NCI-H2227 treated with DMSO at 0.1 percent for 48 hours (cell line): ENCODE measurements around the gene RASA4B.
A peak's percentile ranks its signal among the peaks of the same experiment; 100 is the strongest.
"Not testable (repeated sequence)": the region's sequence is repeated elsewhere in the genome, so short reads cannot be mapped to it uniquely, and the experiment has no call there.

Experiments
- DNase-seq: peaks from one replicate; lab custom pipeline; 2025; lab: John Stamatoyannopoulos, UW

RASA4B gene

DNA sequence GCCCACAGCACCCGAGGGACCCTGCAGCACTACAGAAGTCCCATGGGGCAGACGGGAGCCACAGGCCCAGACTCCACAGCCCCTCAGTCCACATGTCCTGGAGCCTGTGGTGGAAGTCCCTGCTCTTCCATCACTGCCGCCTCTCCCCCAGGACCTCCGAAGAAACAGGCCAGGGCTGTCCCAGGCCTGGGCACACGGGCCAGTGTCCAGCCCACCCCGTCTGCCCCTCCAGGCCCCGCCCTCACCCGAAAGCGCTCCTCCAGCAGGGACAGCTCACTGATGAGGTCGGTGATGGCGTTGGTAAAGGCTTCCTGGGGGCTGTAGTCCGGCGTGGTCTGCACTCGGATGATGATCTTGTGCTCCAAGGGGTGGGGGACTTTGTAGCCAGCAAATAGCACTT, 43.5 kb downstream of the RASA4B start:
- DNase-seq = not testable (repeated sequence)

DNA sequence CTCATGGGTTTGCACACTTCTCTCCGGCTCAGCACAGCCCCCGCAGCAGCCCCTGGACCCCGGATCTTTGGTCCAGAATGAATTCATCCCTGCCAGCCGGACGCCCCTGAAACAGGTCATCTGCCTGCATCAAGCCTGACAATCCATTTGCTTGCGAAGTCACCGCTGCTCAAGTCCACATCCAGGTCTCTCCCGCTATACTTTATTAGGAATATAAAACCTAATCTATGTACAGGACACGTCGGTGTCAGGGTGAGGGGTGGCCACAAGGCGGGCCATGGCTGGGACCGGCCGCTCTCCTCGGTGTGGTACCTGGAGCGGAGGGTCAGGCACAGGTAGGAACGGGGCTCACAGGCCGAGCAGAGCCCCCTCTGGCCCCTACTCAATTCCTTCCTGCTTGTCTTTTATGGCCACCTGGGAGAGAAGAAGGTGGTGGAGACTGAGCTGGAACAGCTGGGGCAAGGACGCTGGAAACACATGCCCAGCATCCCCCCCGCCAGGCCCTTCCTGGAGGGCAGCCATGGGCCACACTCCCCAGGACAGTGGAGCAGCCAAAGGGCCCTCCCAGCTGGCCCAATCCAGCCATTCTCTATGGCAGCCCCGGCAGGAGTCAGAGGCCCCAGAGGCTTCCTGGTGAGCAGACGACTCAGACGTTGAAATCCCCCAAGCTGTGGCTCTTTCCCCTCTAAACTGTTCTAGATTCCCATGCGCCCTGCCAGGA, 44.1 kb downstream of the RASA4B start:
- DNase-seq = no peak

DNA sequence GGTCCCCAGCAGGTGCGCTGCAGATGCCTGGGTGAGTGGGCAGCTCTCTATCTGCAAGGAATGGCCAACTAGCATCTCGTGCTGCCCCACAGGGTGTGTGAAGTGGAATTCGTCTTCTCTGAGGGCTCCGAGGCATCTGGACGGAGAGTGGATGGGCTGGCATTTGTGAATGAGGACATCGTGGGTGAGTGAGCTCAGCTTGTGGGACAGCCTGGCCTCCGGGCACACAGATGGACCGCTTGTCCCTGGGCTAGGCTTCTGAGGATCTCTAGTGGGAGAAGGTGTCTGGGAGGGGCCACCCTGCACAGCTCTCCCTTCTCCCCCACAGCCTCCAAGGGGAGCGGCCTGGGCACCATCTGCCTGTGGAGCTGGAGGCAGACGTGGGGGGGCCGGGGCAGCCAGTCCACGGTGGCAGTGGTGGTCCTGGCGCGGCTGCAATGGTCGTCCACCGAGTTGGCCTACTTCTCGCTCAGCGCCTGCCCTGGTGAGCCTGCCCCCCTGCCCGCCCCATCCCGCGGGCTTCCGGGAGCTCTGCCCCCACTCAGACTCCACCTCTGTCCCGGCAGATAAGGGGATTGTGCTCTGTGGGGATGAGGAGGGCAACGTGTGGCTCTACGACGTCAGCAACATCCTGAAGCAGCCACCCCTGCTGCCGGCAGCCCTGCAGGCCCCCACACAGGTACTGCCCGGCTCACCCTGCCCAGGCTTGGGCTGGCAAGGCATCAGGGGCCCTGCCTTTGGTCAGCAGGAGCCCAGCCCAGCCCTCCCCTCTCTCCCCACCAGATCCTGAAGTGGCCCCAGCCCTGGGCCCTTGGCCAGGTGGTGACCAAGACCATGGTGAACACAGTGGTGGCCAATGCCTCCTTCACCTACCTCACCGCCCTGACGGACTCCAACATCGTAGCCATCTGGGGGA, 45.2 kb downstream of the RASA4B start:
- DNase-seq = no peak

DNA sequence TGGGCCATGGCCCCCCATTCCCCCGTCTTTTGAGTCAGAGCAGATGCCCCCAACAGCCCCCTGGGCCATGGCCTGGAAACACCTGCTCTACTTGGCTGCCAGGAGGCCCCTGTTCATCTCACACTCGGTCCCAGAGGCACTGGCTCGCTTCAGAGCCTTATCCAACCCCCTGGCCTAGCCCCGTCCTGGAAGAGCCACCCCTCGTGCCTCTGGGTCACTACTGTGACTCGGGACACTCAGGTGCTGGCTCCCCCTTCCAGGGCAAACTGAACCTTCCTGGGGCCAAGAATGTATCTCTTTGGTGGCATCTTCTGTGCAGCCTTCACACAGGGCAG, 45.8 kb downstream of the RASA4B start:
- DNase-seq = no peak

DNA sequence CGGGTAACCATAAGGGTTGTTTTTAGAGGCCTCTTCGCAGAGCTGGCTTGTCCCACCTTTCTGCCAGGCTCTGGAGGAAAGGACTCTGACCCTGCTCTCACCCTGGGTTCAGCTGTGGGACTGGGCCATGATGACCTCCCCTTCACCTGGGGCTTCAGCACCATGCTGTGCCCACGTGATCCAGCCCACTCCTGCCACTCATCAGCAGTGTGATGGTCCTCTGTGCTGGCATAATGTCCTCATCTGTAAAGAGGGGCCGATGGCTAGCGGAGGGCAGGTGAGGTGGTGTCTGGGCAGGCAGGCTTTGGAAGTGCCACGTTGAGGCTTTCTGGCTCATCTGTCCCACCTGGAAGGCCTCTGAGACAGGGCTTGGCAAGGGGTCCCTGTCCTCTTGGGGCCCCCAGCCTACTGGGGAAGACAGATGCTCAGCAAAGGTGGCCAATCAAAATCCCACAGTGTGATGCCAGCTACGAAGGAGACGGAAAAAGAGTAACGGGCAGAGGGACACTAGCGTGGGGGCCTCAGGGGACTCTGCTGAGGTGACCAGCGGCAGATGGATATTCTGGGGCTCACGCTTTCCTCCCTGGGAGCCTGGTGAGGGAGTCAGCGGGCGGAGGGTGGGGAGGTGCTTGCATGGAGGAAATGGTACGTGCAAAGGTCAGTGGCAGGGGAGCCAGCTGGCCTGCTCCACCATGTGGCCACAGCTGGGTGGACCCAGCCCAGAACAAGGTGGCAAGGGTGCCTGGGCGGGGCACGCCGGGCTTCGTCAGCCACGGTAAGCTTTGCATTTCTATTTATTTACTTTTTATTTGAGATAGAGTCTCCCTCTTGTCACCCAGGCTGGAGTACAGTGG, 47.4 kb downstream of the RASA4B start:
- DNase-seq = no peak

DNA sequence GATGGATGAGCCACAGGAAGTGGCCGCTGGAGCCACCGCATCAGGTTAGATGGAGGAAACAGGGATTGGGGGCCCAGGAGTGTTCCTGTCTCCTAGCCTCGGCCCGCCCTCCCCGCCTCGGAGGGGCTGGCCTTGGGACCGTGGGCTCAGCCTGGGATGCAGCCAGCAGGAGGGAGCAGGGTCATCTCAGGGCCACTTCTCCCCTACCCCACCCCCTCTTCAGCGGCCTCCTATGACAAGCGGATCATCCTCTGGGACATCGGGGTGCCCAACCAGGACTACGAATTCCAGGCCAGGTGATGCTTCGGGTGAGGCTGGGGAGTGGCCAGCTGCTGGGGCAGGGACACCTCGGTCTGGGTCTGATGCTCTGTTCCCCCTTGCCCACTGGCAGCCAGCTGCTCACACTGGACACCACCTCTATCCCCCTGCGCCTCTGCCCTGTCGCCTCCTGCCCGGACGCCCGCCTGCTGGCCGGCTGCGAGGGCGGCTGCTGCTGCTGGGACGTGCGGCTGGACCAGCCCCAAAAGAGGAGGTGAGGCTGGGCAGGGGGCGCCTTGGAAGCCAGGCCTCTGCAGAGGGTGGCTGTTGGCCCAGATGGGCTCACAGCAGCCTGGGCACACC, 48.1 kb downstream of the RASA4B start:
- no peak for DNase-seq

DNA sequence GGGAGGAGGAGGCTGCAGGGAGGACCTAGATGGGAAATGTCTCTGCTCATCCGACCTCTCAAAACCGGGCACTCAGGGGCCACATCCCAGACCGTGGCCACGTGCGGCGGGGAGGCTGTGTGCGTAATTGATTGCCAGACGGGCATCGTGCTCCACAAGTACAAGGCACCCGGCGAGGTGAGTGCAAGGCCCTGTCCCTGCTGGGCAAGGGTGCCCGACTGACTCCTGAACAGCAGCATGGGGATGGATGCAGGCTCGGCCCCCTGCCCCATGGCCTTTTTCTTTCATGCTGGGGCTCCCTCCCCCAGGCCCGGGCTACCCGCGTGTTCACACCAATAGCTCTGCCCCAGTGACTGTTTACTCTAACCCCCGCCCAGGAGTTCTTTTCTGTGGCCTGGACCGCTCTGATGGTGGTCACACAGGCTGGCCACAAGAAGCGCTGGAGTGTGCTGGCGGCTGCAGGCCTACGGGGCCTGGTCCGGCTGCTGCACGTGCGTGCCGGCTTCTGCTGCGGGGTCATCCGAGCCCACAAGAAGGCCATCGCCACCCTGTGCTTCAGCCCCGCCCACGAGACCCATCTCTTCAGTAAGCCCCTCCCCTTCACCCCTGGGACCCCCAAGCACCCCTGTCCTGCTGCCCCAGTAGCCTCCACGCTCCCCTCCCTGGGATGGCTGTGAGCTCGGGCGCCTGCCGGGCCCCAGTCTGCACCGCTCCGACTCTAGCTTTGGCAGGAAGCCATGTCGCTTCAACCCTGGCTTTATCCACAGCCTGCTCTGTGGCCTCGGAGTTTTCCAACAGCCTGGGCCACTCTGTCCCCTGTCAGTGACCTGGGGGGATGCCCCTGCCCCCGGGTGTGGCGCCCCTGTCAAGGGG, 48.9 kb downstream of the RASA4B start:
- DNase-seq = no peak

DNA sequence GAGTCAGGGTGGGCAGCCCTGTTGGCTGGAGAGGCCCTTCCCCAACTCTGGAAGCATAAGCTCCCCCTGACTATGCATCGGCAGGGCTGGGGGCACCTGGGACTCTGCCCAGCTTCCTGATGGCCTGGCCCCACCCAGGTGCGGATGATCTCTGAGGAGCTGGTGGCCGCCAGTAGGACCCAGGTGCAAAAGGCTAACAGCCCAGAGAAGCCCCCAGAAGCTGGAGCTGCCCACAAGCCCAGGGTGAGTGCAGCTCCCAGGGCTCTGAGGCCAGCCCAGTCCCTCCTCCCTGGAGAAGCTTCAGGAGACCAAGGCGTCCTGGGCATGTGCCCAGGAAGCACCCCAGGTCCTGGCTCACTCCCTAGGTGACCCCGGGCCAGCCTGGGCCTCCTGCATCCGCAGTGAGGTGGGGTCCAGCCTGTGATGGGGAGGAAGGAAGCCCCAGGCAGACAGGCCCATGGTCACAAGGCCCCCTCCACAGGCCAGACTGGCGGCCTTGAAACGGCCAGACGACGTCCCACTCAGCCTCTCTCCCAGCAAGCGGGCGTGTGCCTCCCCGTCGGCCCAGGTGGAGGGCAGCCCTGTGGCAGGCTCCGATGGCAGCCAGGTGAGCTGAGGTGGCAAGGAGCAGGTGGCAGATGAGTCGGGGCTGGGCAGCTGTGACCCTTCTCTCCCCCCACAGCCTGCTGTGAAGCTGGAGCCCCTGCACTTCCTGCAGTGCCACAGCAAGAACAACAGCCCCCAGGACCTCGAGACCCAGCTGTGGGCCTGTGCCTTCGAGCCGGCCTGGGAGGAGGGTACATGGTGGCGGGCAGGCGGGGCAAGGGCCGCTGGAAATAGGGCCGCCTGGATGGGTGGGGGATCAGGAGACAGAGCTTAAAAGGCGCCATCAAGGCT, 49.7 kb downstream of the RASA4B start:
- DNase-seq = no peak

DNA sequence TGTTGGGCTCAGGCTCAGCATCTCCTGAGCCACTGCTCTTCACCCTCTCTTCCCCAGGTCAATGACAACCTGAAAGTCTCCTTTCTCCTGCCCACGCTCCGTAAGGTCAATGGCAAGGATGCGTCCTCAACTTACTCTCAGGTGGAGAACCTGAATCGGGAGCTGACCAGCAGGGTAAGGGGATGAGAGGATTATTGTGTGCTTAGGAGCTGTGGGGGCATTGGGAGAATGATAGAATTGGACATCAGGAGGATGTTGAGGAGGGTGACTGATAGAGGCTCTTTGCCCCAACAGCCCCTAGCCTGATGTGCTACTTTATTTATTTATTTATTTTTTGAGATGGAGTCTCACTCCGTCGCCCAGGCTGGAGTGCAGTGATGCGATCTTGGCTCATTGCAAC, 51.5 kb downstream of the RASA4B start:
- DNase-seq = no peak

DNA sequence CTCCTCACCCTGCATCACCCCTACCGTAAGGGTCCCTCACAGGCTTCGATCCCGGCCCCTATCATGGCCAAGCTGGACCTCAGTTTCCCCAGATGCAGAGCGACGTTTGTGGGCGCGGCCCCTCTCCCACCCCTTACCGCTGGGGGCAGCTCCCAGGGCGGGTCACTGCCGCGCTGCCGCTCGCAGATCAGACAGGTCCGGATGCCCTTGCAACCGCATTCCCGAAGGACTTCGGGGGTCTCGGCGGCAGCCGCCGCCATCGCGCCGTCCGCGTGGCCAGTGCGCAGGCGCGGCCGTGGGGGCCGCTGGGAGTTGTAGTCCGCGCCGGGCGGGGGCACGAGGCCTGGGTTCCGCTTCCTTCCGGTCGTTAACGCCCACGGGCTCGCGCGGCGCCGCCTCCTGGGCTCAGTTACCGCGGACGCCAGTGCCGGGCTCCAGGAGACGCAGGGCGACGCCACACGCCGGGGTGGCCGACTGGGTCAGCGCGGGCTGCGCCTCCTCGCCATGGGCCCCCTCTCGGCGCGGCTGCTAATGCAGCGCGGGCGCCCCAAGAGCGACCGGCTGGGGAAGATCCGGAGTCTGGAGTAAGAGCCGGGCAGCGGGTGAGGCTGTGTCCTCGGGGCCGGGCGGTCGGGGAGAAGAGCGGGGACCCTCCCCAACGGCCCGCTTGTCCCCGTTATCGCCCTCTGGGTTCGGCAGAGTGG, 52.8 kb downstream of the RASA4B start, which contains the start of the genes ALKBH4 and LRWD1:
Gene ALKBH4, minus strand, starts transcription at position 287 of the 704 bp plus-strand sequence. Its CDS starts 27 bp downstream, at position 260.
Gene LRWD1, plus strand, starts transcription at position 408 of the 704 bp plus-strand sequence. Its CDS starts 97 bp downstream, at position 505.
- peak; percentile 93 for DNase-seq

DNA sequence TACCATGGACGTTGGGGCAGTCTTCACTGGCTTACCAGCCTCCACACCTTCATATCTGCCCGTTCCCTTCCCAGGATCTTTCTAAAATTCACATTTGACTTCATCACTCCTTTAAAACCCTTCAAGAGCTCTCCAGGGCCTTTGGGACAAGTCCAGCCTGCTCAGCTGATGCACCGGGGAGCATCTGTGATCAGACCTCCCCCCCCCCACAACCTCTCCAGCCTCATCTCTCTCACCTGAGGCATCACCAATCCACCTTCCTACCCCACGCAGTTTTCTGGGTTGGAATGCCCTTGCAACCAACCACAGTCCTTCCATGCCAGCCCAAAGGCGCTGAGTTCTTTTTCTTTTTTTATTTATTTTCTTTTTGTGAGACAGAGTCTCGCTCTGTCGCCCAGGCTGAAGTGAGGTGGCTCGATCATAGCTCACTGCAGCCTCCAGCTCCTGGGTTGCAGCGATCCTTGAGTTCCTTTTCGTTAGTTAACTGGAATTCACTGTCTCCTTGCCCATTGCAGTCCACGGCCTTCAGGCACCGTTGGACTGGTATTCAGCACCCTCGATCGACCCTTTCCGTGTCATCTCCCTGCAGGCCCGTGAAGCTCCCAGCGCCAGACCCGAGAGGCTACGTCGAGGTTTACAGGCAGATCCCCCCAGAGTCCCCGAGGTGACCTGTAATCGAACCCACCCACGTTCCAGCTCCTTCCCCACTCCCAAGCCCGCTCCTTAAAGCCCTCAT, 53.6 kb downstream of the RASA4B start:
- no peak for DNase-seq

DNA sequence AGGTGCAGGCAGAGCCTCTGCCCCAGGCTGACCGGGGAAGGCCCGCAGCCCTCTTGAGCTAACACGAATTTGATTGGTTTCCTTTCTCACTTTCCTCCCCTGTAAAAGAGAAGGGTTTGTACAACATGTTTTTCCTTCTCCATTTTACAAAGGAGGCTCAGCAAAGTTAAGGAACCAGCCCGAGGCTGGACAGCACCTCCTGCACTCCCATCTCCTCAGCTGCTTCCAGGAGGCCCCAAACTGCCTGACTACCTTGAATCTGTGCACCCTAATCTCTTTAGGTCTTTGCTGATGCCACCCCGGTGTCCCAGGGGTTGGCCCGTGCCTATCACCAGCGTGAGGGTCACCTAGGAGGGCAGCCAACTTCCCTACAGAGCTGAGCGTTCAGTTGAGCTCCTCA, 57.1 kb downstream of the RASA4B start:
- DNase-seq = no peak

DNA sequence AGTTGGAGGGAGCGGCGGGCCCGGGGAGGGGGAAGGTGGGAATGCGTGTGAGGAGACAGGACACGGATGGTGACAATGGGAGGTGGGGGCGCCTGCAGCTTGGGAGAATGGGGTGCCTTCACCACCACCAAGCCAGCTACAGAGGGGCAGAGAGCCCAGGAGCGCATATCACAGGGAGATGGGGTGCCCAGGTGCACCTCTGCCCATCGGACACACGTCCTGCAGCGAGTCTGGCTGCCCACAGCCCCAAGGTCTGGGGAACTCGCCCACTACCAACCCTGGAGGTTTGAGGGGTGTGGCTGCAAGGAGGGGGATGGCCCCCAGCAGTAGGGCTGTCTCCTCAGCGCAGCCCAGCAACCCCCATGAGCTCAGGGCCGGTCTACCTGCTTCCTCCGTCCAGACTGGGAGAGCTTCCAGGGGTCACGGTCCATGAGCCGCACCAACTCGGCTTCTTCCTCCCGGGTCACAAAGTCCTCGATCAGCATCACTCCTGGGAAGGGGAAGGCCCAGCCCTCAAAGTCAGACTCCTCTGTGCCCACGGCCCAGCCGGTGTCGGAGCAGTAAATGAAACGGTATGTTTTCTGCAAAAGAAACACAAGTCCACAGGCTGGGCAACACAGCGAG, 58.2 kb downstream of the RASA4B start:
- no peak for DNase-seq

DNA sequence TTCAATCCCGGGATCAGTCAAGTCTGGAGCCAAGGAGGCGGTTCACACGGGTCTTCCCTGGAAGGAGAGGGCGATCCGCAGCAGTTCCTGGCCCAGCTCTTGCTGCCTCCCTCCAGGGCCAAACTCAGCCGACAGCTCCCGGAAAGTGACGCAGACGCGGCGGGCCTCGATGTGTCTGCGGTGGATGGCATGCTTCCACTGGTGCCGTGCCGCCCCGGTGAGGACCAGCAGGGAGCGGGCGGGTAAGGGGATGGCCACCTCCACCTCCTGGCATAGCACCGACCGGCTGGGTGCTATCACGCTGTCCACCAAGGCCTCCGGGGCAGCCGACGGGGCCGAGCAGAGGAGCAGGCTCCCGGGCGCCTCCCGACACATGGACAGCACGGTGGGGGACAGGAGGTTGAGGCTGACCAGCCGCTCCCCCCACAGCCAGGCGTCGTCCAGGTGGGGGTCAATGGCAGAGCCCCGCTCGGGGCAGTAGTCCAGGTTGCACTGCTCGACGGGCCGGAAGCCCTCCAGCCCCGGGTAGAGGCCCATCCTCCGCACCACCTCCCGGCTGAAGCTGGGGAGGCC, 60.1 kb downstream of the RASA4B start:
- no peak for DNase-seq

DNA sequence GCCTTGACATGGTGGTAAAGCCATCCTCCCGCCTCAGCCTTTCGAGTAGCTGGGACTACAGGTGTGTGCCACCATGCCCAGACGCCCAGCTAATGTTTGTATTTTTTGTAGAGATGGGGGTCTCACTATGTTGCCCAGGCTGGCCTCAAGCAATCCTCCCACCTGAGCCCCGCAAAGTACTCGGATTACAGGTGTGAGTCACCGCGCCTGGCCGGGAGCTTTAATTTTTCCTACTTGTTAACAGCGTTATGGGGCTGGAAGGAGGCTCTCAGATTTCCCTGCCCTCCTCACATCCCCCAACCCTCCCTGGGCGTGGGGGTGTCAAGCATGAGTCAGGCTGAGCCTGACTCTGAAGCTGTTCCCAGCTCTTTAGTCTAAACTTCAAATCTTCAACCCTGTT, 61.2 kb downstream of the RASA4B start:
- no peak for DNase-seq

DNA sequence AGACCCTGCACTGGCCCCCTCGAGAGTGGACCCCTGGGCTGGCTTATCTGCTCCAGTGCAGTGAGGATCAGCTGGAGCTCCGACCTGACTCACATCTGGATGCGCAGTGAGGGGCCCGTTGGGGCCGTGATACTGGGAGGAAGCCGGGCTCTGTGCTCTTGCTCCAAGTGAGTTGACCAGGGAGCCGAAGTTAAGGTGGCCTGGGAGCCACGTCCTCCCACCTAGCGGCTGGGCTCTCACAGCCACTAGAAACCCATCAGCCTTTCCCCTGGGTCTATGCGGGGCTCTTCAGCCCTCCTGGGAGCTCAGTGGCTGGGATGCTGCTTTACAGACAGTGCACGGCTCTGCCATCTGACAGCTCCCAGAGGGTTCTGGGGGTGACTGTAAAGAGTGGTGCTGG, 62.0 kb downstream of the RASA4B start:
- no peak for DNase-seq

DNA sequence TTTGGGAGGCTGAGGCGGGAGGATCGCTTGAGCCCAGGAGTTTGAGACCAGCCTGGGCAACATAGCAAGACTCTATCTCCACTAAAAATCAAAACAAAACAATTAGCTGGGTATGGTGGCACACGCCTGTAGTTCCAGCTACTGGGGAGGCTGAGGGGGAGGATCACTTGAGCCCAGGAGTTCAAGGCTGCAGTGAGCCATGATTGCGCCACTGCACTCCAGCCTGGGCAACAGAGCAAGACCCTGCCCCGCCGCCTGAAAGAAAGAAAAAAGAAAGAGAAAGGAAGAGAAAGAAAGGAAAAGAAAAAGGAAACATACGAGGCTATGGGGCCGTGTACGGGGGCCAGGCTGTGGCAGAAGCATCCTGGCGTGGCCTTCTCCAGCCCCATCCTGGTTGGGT, 62.6 kb downstream of the RASA4B start:
- DNase-seq = not testable (repeated sequence)

DNA sequence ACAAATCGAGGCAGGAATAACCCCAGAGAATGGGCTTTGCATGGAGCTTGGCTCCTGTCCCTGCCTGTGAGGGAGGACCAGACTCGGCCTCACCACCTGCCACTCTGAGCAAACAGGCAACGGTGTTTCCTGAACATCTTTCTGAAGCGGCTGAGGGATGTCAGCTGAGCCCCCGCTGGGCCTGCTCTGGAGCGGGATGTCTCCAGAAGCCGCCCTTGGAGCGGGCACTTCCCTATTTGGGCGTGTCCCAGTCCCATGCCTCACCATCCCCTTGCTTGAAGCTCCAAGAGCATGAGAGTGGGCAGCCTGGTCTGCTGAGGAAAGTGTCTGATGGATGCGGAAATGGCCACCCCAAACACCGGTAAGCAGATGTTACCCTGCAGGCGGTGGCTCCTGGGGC, 63.1 kb downstream of the RASA4B start:
- DNase-seq = no peak
